ENCODE measurements around the gene MOB1B.
"Not testable (repeated sequence)": the region's sequence is repeated elsewhere in the genome, so short reads cannot be mapped to it uniquely, and the experiment has no call there.

The MOB1B gene

GRCh38 chr4:70893790-70894189 is 8.4 kb upstream of the MOB1B start:
- POLR2A ChIA-PET (ENCODE audit: low non-redundant PET), result no interaction called here
- CTCF ChIA-PET, result no interaction called here
- H3K27ac ChIP-seq, result no peak overlapping the region
- TF ChIP-seq CTCF (conservative IDR thresholded peaks at IDR 0.05; ENCODE audit: low read depth), result no peak
- no peak for DNase-seq (ENCODE audit: low spot score)

- CTCF ChIA-PET, result no interaction called here
- no peak for TF ChIP-seq CTCF (conservative IDR thresholded peaks at IDR 0.05; ENCODE audit: low read depth)
- POLR2A ChIA-PET (ENCODE audit: low non-redundant PET), result no interaction called here
- H3K27ac ChIP-seq, result no peak overlapping the region
- DNase-seq (ENCODE audit: low spot score), result no peak
Measured at GRCh38 chr4:70895405-70895804, 6.8 kb upstream of the MOB1B start.

GRCh38 chr4:70895811-70896491 is 6.2 kb upstream of the MOB1B start:
- ChIA-PET POLR2A (ENCODE audit: low non-redundant PET) (no interaction called here), CTCF (no interaction called here)
- no peak overlapping the region for H3K27ac ChIP-seq
- TF ChIP-seq CTCF (conservative IDR thresholded peaks at IDR 0.05; ENCODE audit: low read depth), result no peak
- DNase-seq (ENCODE audit: low spot score), result no peak

DNA sequence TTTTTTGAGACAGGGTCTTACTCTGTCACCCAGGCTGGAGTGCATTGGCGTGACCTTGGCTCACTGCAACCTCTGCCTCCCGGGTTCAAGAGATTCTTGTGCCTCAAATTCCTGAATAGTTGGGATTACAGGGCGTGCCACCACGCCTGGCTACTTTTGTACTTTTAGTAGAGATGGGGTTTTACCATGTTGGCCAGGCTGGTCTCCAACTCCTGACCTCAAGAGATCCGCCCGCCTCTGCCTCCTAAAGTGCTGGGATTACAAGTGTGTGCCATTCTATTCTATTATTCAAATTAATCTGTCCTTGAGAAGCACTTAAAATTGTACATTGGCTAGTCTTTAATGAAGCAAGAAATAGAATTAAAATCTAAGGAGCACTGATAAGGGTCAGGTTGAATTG is 3.6 kb upstream of the MOB1B start:
- DNase-seq (ENCODE audit: low spot score); H3K27ac ChIP-seq; POLR2A ChIA-PET (ENCODE audit: low non-redundant PET): not testable (repeated sequence)
- CTCF ChIA-PET, result interaction anchor here (0.6 kb wide), 1 partner anchor 32 kb away, joined by 3 read pairs; no protein-coding TSS in a partner anchor

GRCh38 chr4:70901607-70901983 is 574 bp upstream of the MOB1B start:
- POLR2A ChIA-PET (ENCODE audit: low non-redundant PET), result no interaction called here
- no peak for DNase-seq (ENCODE audit: low spot score)
- peak overlapping the region; percentile 85 for H3K27ac ChIP-seq
- CTCF ChIA-PET, result interaction anchor here (0.7 to 1.5 kb wide), 3 partner anchors 109 to 911 kb away, joined by 3 to 6 read pairs (median 4); no protein-coding TSS in a partner anchor
- no peak for TF ChIP-seq CTCF (conservative IDR thresholded peaks at IDR 0.05; ENCODE audit: low read depth)

GRCh38 chr4:70902577-70903290 is 565 bp downstream of the MOB1B start:
- H3K27ac ChIP-seq, result peak overlapping the region; percentile 85
- TF ChIP-seq CTCF (conservative IDR thresholded peaks at IDR 0.05; ENCODE audit: low read depth), result no peak
- DNase-seq (ENCODE audit: low spot score), result peak; percentile 53
- CTCF ChIA-PET, result interaction anchor here (0.6 to 1.5 kb wide), 4 partner anchors 28 to 718 kb away, joined by 3 to 6 read pairs (median 4); no protein-coding TSS in a partner anchor
- POLR2A ChIA-PET (ENCODE audit: low non-redundant PET), result interaction anchor here (0.5 to 0.8 kb wide), 2 partner anchors 49 to 64 kb away, joined by 3 read pairs; no protein-coding TSS in a partner anchor

DNA sequence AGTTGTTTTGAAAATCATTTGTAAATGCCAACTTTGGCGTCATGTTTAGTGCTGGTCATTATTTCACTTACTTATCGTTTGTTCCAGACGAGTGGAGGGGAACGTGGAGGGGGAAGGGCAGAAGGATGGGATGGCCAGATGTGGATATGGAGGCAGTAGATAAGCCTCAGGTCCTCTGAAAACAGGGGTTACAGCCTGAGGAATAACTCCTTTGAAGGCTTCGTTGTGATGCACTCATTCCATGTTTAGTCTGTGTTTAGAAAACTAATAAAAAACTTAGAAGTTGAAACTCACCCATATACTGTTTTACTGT is 1.1 kb downstream of the MOB1B start:
- no peak for TF ChIP-seq CTCF (conservative IDR thresholded peaks at IDR 0.05; ENCODE audit: low read depth)
- H3K27ac ChIP-seq, result peak overlapping the region; percentile 85
- POLR2A ChIA-PET (ENCODE audit: low non-redundant PET), result no interaction called here
- CTCF ChIA-PET, result no interaction called here
- peak; percentile 10 for DNase-seq (ENCODE audit: low spot score)

Data from RWPE1 (cell line).